HG03135 (cell line): Measurements from ENCODE around the gene PAGE2.
"Not testable (repeated sequence)": the region's sequence is repeated elsewhere in the genome, so short reads cannot be mapped to it uniquely, and the experiment has no call there.

Experiments
- ATAC-seq: cut with Tn5 transposase; IDR thresholded peaks from one replicate; pipeline ENCODE4 v1.9.1; 2021; ENCODE audit warnings: mild to moderate bottlenecking, moderate library complexity; ENCODE audit not compliant: unreplicated experiment

The PAGE2 gene

GRCh38 chrX:55088795-55089489 is at the start of gene PAGE2:
Gene PAGE2 (plus strand): TSS chrX:55089018. CDS start chrX:55090021, 1,003 bp downstream.
- no peak for ATAC-seq

- ATAC-seq = no peak
Measured at GRCh38 chrX:55039471-55039870, 49.3 kb upstream of the PAGE2 start.

GRCh38 chrX:55041514-55041913 is 47.3 kb upstream of the PAGE2 start:
- ATAC-seq = no peak

- not testable (repeated sequence) for ATAC-seq
Measured at GRCh38 chrX:55050599-55050998, 38.2 kb upstream of the PAGE2 start.

GRCh38 chrX:55056820-55057674 is 31.8 kb upstream of the PAGE2 start:
- ATAC-seq = no peak

GRCh38 chrX:55057675-55058249 is 31.1 kb upstream of the PAGE2 start:
- no peak for ATAC-seq

- not testable (repeated sequence) for ATAC-seq
Measured at GRCh38 chrX:55067180-55067579, 21.6 kb upstream of the PAGE2 start.

- no peak for ATAC-seq
Measured at GRCh38 chrX:55072286-55072685, 16.5 kb upstream of the PAGE2 start.

GRCh38 chrX:55074851-55075467 is 13.9 kb upstream of the PAGE2 start, which contains the start of gene PAGE2B:
Gene PAGE2B (plus strand): TSS chrX:55075030. CDS start chrX:55076042, 1,012 bp downstream.
- ATAC-seq = no peak

GRCh38 chrX:55098691-55099090 is 9.9 kb downstream of the PAGE2 start:
- ATAC-seq = no peak

GRCh38 chrX:55099162-55099561 is 10.3 kb downstream of the PAGE2 start:
- no peak for ATAC-seq

- ATAC-seq = no peak
Measured at GRCh38 chrX:55102754-55103153, 13.9 kb downstream of the PAGE2 start.

GRCh38 chrX:55107262-55107661 is 18.4 kb downstream of the PAGE2 start:
- no peak for ATAC-seq

GRCh38 chrX:55107911-55108310 is 19.1 kb downstream of the PAGE2 start:
- ATAC-seq = no peak

- no peak for ATAC-seq
Measured at GRCh38 chrX:55109306-55109705, 20.5 kb downstream of the PAGE2 start.

- no peak for ATAC-seq
Measured at GRCh38 chrX:55111578-55112254, 22.9 kb downstream of the PAGE2 start.

- ATAC-seq = not testable (repeated sequence)
Measured at GRCh38 chrX:55116589-55116988, 27.8 kb downstream of the PAGE2 start.

GRCh38 chrX:55118574-55118973 is 29.8 kb downstream of the PAGE2 start:
- ATAC-seq = no peak

- no peak for ATAC-seq
Measured at GRCh38 chrX:55119271-55119670, 30.5 kb downstream of the PAGE2 start.

- no peak for ATAC-seq
Measured at GRCh38 chrX:55119712-55120111, 30.9 kb downstream of the PAGE2 start.
